ENCODE data around the gene ELMO2.

GRCh38 chr20:46323557-46323956, 82.9 kb downstream of the ELMO2 start:
- TF ChIP-seq TCF12 (IDR thresholded peaks at IDR 0.05; ENCODE audit: low read depth) = no peak
- no peak for TF ChIP-seq TEAD4 (IDR thresholded peaks at IDR 0.05)
- TF ChIP-seq EP300 (IDR thresholded peaks at IDR 0.05; ENCODE audit: borderline replicate concordance) = no peak
- TF ChIP-seq TAF1 (IDR thresholded peaks at IDR 0.05; ENCODE audit: low read depth) = no peak
- no peak for TF ChIP-seq REST (IDR thresholded peaks at IDR 0.05; ENCODE audit: low read depth)
- TF ChIP-seq RAD21 (IDR thresholded peaks at IDR 0.05; ENCODE audit: low read depth) = no peak
- no peak for TF ChIP-seq YY1 (IDR thresholded peaks at IDR 0.05; ENCODE audit: low read depth)
- no peak for TF ChIP-seq ZBTB7A (IDR thresholded peaks at IDR 0.05; ENCODE audit: low read depth)
- TF ChIP-seq CREB1 (IDR thresholded peaks at IDR 0.05; ENCODE audit: low read depth) = no peak

Measured in Ishikawa (cell line).